ENCODE measurements around the gene ENO1.

GRCh38 chr1:8846263-8846662, 32.2 kb downstream of the ENO1 start:
- TF ChIP-seq CTCF (IDR thresholded peaks at IDR 0.05; ENCODE audit: extremely low read depth in 1 of 2, insufficient read depth in 1 of 2, low read depth in 1 of 2, low read length in 2 of 2) (no peak), POLR2AphosphoS5 (IDR thresholded peaks at IDR 0.05; ENCODE audit: insufficient read depth, low read depth, low read length) (no peak), JUN (IDR thresholded peaks at IDR 0.05; ENCODE audit: borderline replicate concordance, insufficient read depth, insufficient read length, low read depth) (no peak), POLR2A (IDR thresholded peaks at IDR 0.05; ENCODE audit: low read depth, low read length) (no peak), EZH2 (IDR thresholded peaks at IDR 0.05; ENCODE audit: borderline replicate concordance, low read depth, low read length, severe bottlenecking) (no peak)
- TF ChIP-seq, protein P1, sequence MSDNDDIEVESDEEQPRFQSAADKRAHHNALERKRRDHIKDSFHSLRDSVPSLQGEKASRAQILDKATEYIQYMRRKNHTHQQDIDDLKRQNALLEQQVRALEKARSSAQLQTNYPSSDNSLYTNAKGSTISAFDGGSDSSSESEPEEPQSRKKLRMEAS (IDR thresholded peaks at IDR 0.05; ENCODE audit: insufficient read depth, insufficient read length): no peak

Measured in endothelial cell of umbilical vein (primary cell).